H9 (cell line): ENCODE results near the gene C1orf116. TPM values are rescaled to one million over a fixed set of nuclear protein-coding genes. Genes with fewer than 3 reads are reported as not detected.

Source experiments
- DNase-seq: peaks from one replicate; pipeline ENCODE4 v3.0.0-alpha.2; 2017
- H2AFZ ChIP-seq: one replicate; pipeline ENCODE4 v1.6.1; 2013; ENCODE audit warnings: mild to moderate bottlenecking, low read length, control low read depth, moderate library complexity
- H2AK5ac ChIP-seq: 2 replicates; pipeline ENCODE4 v1.6.1; 2013; ENCODE audit warnings: low read length, control low read depth, mixed read lengths; ENCODE audit not compliant: insufficient read length
- H2BK120ac ChIP-seq: one replicate; pipeline ENCODE4 v1.6.1; 2013; ENCODE audit warnings: low read depth, mild to moderate bottlenecking, low read length, control low read depth, inconsistent platforms; ENCODE audit not compliant: poor library complexity, severe bottlenecking
- H2BK12ac ChIP-seq: 2 replicates; pipeline ENCODE4 v1.6.1; 2013; ENCODE audit warnings: low read length, control low read depth, mixed read lengths, low read depth; ENCODE audit not compliant: insufficient read length
- H2BK15ac ChIP-seq: 2 replicates; pipeline ENCODE4 v1.6.1; 2013; ENCODE audit warnings: low read depth, low read length, control low read depth
- H2BK20ac ChIP-seq: one replicate; pipeline ENCODE4 v1.6.1; 2013; ENCODE audit warnings: low read depth, mild to moderate bottlenecking, low read length, control low read depth, inconsistent platforms; ENCODE audit not compliant: poor library complexity, severe bottlenecking
- H2BK5ac ChIP-seq: 2 replicates; pipeline ENCODE4 v1.6.1; 2013; ENCODE audit warnings: low read length, control low read depth, mixed read lengths; ENCODE audit not compliant: insufficient read length
- H3K14ac ChIP-seq: 2 replicates; pipeline ENCODE4 v1.6.1; 2013; ENCODE audit warnings: low read length, control low read depth; ENCODE audit not compliant: insufficient read depth
- H3K18ac ChIP-seq: 2 replicates; pipeline ENCODE4 v1.6.1; 2013; ENCODE audit warnings: low read depth, mild to moderate bottlenecking, mixed read lengths, low read length, control low read depth; ENCODE audit not compliant: insufficient read length
- H3K23ac ChIP-seq: 2 replicates; pipeline ENCODE4 v1.6.1; 2013; ENCODE audit warnings: low read length, control low read depth, mixed read lengths, low read depth; ENCODE audit not compliant: insufficient read length
- H3K23me2 ChIP-seq: 2 replicates; pipeline ENCODE4 v1.6.1; 2013; ENCODE audit warnings: low read depth, mild to moderate bottlenecking, mixed read lengths, low read length, control low read depth; ENCODE audit not compliant: insufficient read length, poor library complexity, severe bottlenecking
- H3K27ac ChIP-seq: 2 replicates; pipeline ENCODE4 v1.5.1; 2013; ENCODE audit warnings: low read length, control low read depth, mixed read lengths, low read depth; ENCODE audit not compliant: insufficient read length
- H3K27me3 ChIP-seq: 2 replicates; pipeline ENCODE4 v1.6.1; 2013; ENCODE audit warnings: low read length, control low read depth, inconsistent platforms; ENCODE audit not compliant: insufficient read depth
- H3K4ac ChIP-seq: 2 replicates; pipeline ENCODE4 v1.6.1; 2013; ENCODE audit warnings: low read depth, mild to moderate bottlenecking, control low read depth, inconsistent platforms, low read length, moderate library complexity
- H3K4me1 ChIP-seq: 2 replicates; pipeline ENCODE4 v1.6.1; 2013; ENCODE audit warnings: low read length, control low read depth, inconsistent platforms; ENCODE audit not compliant: insufficient read depth
- H3K4me2 ChIP-seq: 2 replicates; pipeline ENCODE4 v1.6.1; 2013; ENCODE audit warnings: low read length, control low read depth, mixed read lengths; ENCODE audit not compliant: insufficient read length, insufficient read depth
- H3K56ac ChIP-seq: 2 replicates; pipeline ENCODE4 v1.6.1; 2013; ENCODE audit warnings: low read depth, mild to moderate bottlenecking, mixed read lengths, low read length, control low read depth; ENCODE audit not compliant: insufficient read length
- H3K79me1 ChIP-seq: 2 replicates; pipeline ENCODE4 v1.6.1; 2013; ENCODE audit warnings: low read depth, mild to moderate bottlenecking, moderate library complexity, low read length, control low read depth, inconsistent platforms; ENCODE audit not compliant: insufficient read depth, poor library complexity, severe bottlenecking
- H3K79me2 ChIP-seq: 2 replicates; pipeline ENCODE4 v1.6.1; 2013; ENCODE audit warnings: low read length, control low read depth, inconsistent platforms; ENCODE audit not compliant: insufficient read depth
- H3K9ac ChIP-seq: 2 replicates; pipeline ENCODE4 v1.6.1; 2013; ENCODE audit warnings: low read length, control low read depth, mixed read lengths; ENCODE audit not compliant: insufficient read length; ENCODE audit errors: extremely low read depth
- H3K9me3 ChIP-seq: one replicate; pipeline ENCODE4 v1.6.1; 2013; ENCODE audit warnings: low read depth, low read length, inconsistent platforms; ENCODE audit not compliant: control insufficient read depth
- H3T11ph ChIP-seq: one replicate; pipeline ENCODE4 v1.6.1; 2013; ENCODE audit warnings: mild to moderate bottlenecking, low read length, control low read depth, inconsistent platforms
- H4K20me1 ChIP-seq: one replicate; pipeline ENCODE4 v1.6.1; 2013; ENCODE audit not compliant: control insufficient read depth, insufficient read length, insufficient read depth
- H4K5ac ChIP-seq: 2 replicates; pipeline ENCODE4 v1.6.1; 2013; ENCODE audit warnings: low read depth, mild to moderate bottlenecking, mixed read lengths, low read length, control low read depth; ENCODE audit not compliant: insufficient read length
- H4K8ac ChIP-seq: replicated peaks from 2 replicates; pipeline ENCODE4 v1.6.1; 2013; ENCODE audit warnings: low read length, control low read depth, mixed read lengths, low read depth; ENCODE audit not compliant: insufficient read length
- H4K91ac ChIP-seq: 2 replicates; pipeline ENCODE4 v1.6.1; 2013; ENCODE audit warnings: low read depth, mild to moderate bottlenecking, moderate library complexity, mixed read lengths, low read length, control low read depth; ENCODE audit not compliant: insufficient read length
- H3K27ac Mint-ChIP-seq, 3 experiments: 2 replicates in 2 of 3; 3 replicates in 1 of 3; pipeline ENCODE4 v1.8.0; 2020 to 2021; ENCODE audit warnings: mixed read lengths in 3 of 3, mild to moderate bottlenecking in 1 of 3, moderate library complexity in 1 of 3
- H3K27me3 Mint-ChIP-seq: 2 replicates; pipeline ENCODE4 v1.8.0; 2021; ENCODE audit warnings: low read depth, mild to moderate bottlenecking, moderate library complexity, mixed read lengths
- H3K36me3 Mint-ChIP-seq, 3 experiments: 2 replicates in 2 of 3; 3 replicates in 1 of 3; pipeline ENCODE4 v1.8.0; 2020 to 2021; ENCODE audit warnings: low read depth in 3 of 3, mixed read lengths in 3 of 3; ENCODE audit not compliant: insufficient read depth in 1 of 3
- H3K4me1 Mint-ChIP-seq, 2 experiments: 2 replicates each; pipeline ENCODE4 v1.8.0; 2020; ENCODE audit warnings: mixed read lengths in 2 of 2
- H3K4me3 Mint-ChIP-seq, 2 experiments: 2 replicates in 1 of 2; 3 replicates in 1 of 2; pipeline ENCODE4 v1.8.0; 2020 to 2021; ENCODE audit warnings: mild to moderate bottlenecking in 2 of 2, mixed read lengths in 2 of 2, moderate library complexity in 1 of 2
- H3K9me3 Mint-ChIP-seq, 2 experiments: 2 replicates in 1 of 2; 3 replicates in 1 of 2; pipeline ENCODE4 v1.8.0; 2020; ENCODE audit warnings: mild to moderate bottlenecking in 2 of 2, mixed read lengths in 2 of 2, moderate library complexity in 1 of 2
- CTCF ChIP-seq: fragments of 200-600 bp; sonication (generic); conservative IDR thresholded peaks from 3 replicates; pipeline ENCODE4 v1.8.0; 2021; ENCODE audit warnings: antibody characterized with exemption, mild to moderate bottlenecking
- WGBS: extraction: QIAGEN DNeasy Blood & Tissue Kit; methylation state at CpG from one replicate; pipeline ENCODE4 v1.1.7; 2013; ENCODE audit warnings: missing lambda C conversion rate, low lambda C conversion rate, mixed read lengths; ENCODE audit not compliant: insufficient read length; ENCODE audit errors: extremely low coverage; 5-methylcytosine and 5-hydroxymethylcytosine counted together
- total RNA-seq: library from RNA; stranded (reverse); gene quantifications from 2 replicates; pipeline ENCODE4 v1.2.1, GENCODE V29; 2021

Gene C1orf116
- total RNA-seq, 1 experiment from 2014 or later: 0.48 TPM

- no peak overlapping the region for H2BK5ac ChIP-seq
- H3K23me2 ChIP-seq: no peaks in the 10 kb centered on the region
- no peak overlapping the region for H2BK20ac ChIP-seq
- H4K91ac ChIP-seq: no peak overlapping the region
- H4K20me1 ChIP-seq: no peaks in the 10 kb centered on the region
- no peak overlapping the region for H2AFZ ChIP-seq
- no peaks in the 10 kb centered on the region for H3K27me3 ChIP-seq
- peaks cover 3 to 7% of the 10 kb centered on the region in 2 experiments; a peak in 3 of 4 replicates for H3K4me1 Mint-ChIP-seq
- no peak overlapping the region for H3K4me2 ChIP-seq
- H3K36me3 Mint-ChIP-seq: no peaks in the 10 kb centered on the region
- no peaks in the 10 kb centered on the region for H3K79me1 ChIP-seq
- DNase-seq: no peak
- no peak overlapping the region for H3K9ac ChIP-seq
- H2AK5ac ChIP-seq: no peak overlapping the region
- H3K18ac ChIP-seq: no peak overlapping the region
- no peak overlapping the region for H2BK12ac ChIP-seq
- H3K27ac ChIP-seq: no peak overlapping the region
- no peak overlapping the region for H2BK15ac ChIP-seq
- H3K9me3 Mint-ChIP-seq: no peaks in the 10 kb centered on the region
- H2BK120ac ChIP-seq: no peak overlapping the region
- H4K8ac ChIP-seq: no peak overlapping the region
- H3T11ph ChIP-seq: no peak overlapping the region
- H3K27me3 Mint-ChIP-seq: peaks cover 7% of the 10 kb centered on the region
- whole genome bisulfite sequencing: no CpG with 5 or more reads among the region's 1 CpG
- H3K23ac ChIP-seq: no peak overlapping the region
- H3K14ac ChIP-seq: no peak overlapping the region
- no peak overlapping the region for H4K5ac ChIP-seq
- H3K9me3 ChIP-seq: no peaks in the 10 kb centered on the region
- TF ChIP-seq CTCF: no peak
- no peak overlapping the region for H3K4me3 Mint-ChIP-seq
- no peaks in the 10 kb centered on the region for H3K79me2 ChIP-seq
- no peak overlapping the region for H3K27ac Mint-ChIP-seq
- no peaks in the 10 kb centered on the region for H3K4me1 ChIP-seq
- no peak overlapping the region for H3K4ac ChIP-seq
- no peak overlapping the region for H3K56ac ChIP-seq
These were observed 57.2 kb downstream of the C1orf116 start for GRCh38 chr1:206975306-206975705.
